ENCODE results near the gene GP1BB. TPM values are rescaled to one million over a fixed set of nuclear protein-coding genes. Genes with fewer than 3 reads are reported as not detected.

GP1BB gene
- polyA plus RNA-seq, 1 donor, result 2.9 TPM

DNA sequence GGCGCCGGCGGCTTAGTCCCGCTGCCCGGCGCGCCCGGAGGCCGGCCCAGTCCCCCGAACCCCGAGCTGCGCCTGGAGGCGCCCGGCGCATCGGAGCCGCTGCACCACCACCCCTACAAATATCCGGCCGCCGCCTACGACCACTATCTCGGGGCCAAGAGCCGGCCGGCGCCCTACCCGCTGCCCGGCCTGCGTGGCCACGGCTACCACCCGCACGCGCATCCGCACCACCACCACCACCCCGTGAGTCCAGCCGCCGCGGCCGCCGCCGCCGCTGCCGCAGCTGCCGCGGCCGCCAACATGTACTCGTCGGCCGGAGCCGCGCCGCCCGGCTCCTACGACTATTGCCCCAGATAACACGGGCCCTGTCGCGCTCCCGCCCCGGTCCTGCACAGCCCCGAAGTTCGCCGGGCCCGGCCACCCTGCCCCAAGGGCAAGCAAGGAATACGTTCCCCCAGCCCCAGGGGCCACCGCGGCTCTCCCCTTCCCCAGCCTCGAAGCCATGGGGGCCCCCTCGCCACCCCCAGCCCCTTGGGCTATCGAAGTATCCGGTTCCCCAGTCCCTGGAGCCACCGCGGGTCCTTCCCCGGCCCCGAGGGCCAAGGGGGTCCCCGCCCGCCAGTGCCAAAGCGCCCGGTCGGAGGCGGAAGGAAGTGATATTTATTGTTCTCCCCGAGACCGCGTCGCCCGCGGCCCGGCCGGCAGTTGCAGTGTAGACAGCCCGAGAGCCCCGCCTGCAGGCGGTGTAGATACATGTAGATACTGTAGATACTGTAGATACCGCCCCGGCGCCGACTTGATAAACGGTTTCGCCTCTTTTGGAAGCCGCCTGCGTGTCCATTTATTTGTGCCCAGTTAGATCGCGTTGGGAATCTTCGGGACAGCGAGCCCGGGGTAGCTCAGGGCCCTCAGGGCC, 43.4 kb downstream of the GP1BB start:
- DNase-seq, result no peak

DNA sequence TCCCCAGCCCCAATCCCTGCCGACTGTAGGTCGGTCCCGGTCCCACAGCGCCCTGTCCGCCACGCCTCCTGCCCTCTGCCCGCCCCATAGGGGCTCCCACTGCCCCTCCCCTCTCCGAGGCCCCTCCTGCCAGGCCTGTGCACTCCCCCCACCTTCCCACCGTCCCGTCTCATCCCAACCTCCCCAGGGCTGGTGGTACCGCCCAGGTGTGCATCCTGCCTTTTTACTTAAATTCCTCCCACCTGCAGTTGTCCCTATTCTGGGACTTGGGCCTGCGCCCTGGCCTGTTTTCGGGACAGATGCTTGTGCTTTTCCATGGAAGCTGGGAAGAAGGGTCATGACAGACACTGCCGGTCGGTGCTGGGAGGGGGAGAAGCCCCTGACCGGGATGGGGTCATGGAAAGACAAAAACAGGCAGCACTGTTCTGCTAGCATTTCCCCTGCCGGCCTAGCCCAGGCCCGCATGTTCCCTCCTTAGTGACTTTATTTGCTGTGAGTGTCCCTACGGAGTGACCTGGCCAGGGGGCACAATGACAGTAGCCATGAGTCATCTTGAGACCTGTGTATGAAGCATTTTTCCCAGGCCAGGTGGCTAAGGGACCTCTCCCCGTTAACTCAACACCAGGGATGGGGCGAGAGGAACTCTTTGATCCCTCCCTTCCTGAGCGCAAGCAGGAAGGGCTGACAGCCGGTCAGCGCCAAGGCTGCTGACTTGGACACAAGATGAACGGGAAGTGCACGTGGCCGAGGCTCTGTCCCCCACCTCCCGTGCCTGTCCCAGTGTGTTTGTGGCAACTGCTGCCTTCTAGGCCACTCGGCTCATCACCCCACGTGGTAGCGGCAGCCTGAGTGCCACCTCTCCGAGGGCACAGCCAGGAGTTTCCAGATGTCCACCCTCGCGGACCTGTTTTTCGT, 44.3 kb downstream of the GP1BB start:
- DNase-seq, result no peak

DNA sequence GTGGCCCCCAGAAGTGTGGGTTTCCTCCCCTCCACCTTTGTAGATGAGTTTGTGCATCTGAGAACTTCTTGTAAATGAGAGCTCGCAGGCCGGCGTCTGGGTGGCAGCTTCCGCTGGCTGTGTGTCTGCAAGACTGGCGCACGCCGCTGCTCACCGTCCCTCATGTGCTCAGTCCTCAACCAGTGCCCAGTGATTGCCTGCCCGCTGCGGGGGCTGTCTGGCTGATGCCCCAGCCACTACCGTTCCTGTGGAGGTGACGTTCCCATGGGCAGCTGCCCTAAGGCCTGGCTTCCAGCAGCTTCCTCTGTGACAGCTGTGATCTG, 46.0 kb downstream of the GP1BB start:
- no peak for DNase-seq

DNA sequence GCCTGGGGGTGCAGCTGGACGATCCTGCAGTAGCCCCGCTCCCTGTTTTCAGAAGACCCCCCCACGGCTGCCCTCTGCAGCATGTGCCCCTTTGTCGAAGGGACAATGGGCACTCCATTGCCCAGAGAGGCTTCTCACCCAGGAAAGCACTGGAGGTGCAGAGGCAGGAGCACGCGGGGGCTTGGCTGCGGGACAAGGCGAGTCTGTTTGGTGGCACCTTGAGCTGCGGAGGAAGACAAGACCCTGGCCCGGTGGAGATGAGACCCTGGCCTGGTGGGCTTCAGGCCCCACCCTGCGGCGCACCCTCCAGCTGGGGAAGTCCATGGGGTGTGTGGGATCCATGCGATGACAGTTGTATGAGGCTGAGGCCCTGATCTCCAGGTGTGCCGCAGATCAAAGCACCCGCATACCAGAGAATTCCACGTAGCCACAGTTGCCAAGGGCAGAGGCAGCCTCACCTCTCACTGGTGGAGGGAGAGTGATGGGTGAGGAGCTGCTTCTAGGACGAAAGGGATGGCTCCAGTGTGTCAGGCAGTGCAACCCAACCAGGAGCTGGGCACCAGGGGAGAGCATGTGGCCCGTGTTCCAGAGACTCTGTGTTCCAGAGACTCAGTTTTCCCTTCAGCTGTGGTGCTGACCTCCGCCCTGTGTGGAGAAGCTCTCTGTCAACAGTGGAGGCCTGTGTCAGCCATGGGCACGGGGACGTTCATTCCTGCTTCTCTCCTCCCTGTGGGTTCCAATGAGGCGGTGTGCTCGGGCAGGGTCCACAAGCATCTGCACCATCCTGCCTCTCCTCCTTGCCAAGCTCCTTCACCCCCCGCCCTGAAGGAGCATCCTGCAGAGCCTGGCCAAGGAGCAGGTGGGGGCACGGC, 47.2 kb downstream of the GP1BB start:
- no peak for DNase-seq

DNA sequence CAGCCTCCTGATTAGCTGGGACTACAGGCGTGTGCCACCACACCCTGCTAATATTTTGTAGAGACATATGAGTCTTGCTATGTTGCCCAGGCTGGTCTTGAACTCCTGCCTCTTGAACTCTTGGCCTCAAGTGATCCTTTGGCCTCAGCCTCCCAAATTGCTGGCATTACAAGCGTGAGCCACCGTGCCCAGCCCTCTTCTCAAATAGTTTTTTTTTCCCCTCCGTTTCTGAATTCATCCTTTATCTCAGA, 49.0 kb downstream of the GP1BB start:
- DNase-seq, result no peak

DNA sequence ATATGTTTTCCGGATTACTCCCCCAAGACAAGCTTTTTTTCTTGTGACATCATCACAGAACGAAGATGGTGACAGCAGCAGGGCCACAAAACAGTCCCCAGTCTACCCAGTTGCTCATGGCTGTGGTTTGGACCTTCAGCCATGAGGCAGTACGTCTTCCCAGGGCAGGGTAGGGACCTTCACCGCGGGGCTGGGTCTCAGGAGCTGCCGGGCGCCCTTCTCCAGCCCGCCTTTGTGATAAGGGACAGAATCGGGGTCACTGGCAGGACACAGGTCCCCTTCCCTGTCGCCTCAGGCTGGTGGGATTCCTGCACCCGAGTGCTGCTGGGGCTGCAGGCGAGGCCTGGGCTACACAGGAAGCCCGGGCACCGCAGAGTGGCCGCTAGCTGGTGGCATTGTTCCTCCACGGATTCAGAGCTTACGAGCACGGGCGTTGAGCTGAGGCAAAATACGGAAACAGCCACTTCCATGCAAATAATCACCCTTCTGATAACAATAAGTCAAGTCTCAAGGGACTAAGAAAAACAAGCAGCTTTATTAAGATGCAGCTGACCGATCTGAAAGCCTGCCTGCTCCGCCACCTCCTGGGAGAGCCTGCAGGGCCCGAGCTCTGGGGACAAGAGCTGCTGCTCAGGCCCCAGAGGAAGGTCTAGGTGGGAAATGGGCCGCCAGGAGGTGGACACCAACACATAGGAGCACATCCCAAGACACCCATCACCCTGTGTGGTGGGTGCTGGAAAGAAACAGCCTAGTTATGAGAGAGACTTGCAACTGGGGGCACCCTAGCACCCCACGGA, 49.5 kb downstream of the GP1BB start:
- no peak for DNase-seq

DNA sequence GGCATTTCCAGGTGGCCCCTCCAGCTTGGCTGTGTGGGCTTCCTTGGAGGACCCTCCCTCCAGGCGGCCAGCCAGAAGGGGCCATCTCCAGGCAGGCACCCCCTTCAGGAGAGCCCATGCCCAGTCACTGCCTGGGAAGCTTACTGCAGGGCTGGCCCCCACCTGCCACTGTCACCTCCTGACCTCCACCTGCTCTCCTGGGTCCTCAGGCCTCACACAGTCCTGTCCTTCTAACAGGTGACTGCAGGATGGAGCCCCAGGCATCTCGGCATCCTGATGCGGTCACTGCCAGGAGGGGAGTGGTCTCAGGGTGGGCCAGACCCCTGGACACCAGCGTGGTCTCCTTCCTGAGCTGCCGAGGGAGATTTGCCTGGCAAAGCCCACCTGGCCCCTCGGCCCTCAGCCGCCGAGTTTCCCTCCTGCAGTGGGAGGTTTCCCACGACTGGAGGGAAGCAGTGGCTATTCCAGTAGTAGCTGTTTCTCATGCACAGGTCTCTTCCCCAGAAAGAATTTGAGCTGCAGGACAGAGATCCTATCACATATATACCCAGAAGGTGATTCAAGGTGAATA, 50.2 kb downstream of the GP1BB start:
- no peak for DNase-seq

Other genes with a start within 250 kb of the GP1BB start
- gene UFD1, start 244.3 kb upstream of the GP1BB start, polyA plus RNA-seq (ENCODE audit: insufficient read length), result 67.5 TPM
- gene CDC45, start 243.6 kb upstream of the GP1BB start, polyA plus RNA-seq (ENCODE audit: insufficient read length), result 25.2 TPM
- 17.5 TPM for gene CLDN5, start 199.1 kb upstream of the GP1BB start, polyA plus RNA-seq (ENCODE audit: insufficient read length)
- gene SEPTIN5, start 9.0 kb upstream of the GP1BB start, polyA plus RNA-seq (ENCODE audit: insufficient read length), result 32.1 TPM
- gene TBX1, start 37.2 kb downstream of the GP1BB start, polyA plus RNA-seq (ENCODE audit: insufficient read length), result 0.42 TPM
- 4.2 TPM for gene GNB1L, start 131.3 kb downstream of the GP1BB start, polyA plus RNA-seq (ENCODE audit: insufficient read length)
- 24.5 TPM for gene RTL10, start 131.3 kb downstream of the GP1BB start, polyA plus RNA-seq (ENCODE audit: insufficient read length)
- 79.1 TPM for gene COMT, start 218.2 kb downstream of the GP1BB start, polyA plus RNA-seq (ENCODE audit: insufficient read length)
- gene TXNRD2, start 218.3 kb downstream of the GP1BB start, polyA plus RNA-seq (ENCODE audit: insufficient read length), result 27.7 TPM

All from left kidney (tissue), 2 donors.